GM19395 (cell line): ENCODE results near the gene SH3TC1.

Experiments used
- ATAC-seq: cut with Tn5 transposase; IDR thresholded peaks from one replicate; pipeline ENCODE4 v1.9.1; 2021; ENCODE audit warnings: mild to moderate bottlenecking, moderate library complexity; ENCODE audit not compliant: unreplicated experiment

Gene SH3TC1

GRCh38 chr4:8180310-8181093 is 18.6 kb upstream of the SH3TC1 start:
- no peak for ATAC-seq

DNA sequence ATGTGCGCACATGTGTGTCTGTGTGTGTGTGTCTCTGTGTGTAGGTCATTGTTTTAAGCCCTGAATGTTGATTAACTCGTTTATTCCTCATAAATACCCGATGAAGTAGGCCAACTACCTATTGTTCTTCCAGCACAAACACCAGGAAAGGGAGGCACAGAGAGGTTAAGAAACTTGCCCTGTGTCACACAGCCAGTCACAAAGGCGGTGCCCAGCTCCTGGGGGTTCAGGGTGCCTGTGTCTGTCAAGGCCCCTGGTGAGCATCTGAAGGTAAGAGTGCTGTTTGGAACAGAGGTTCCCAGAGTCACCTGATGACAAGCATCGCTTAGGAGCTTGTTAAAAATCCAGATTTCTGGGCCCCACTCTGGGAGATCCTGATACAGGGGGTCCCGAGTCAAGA is 18.0 kb upstream of the SH3TC1 start:
- no peak for ATAC-seq

DNA sequence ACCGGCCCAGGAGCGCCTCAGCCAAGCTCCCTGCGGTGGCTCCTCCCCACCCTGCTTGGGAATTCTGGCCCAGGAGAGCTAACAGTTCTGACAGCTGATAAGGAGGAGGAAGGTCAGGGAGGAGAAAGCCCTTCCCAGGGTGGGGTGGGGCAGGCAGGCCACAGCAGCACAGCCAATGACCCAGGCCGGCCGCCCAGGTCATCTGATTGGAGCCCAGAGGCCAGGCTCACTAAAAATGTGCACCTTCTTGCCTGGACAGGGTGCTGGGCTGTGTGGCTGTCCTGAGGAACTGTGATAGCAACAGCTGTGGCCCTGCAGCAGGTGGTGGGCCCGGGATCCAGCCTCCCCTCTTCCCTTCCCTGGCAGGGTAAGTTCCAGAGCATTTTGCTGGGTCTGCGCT is 17.2 kb upstream of the SH3TC1 start:
- no peak for ATAC-seq

DNA sequence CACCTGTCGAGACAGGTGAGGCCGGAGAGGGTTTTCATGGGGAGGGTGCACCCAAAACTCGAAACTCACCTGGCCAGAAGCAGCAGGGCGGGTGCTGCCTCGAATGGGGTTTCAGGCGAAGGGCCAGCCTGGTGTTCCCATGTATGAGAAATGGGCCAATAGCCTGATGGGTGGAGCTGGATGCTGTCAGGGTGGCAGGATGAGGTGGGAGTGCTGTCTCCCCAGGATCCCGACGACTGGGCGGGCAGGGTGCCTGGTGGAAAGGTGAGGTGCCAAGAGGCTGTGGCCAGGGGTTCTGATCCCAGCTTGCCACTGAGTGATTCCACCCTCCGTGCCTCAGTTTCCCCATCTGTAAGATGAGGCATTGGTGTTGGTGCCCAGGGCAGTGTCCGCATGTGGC is 16.8 kb upstream of the SH3TC1 start:
- no peak for ATAC-seq

DNA sequence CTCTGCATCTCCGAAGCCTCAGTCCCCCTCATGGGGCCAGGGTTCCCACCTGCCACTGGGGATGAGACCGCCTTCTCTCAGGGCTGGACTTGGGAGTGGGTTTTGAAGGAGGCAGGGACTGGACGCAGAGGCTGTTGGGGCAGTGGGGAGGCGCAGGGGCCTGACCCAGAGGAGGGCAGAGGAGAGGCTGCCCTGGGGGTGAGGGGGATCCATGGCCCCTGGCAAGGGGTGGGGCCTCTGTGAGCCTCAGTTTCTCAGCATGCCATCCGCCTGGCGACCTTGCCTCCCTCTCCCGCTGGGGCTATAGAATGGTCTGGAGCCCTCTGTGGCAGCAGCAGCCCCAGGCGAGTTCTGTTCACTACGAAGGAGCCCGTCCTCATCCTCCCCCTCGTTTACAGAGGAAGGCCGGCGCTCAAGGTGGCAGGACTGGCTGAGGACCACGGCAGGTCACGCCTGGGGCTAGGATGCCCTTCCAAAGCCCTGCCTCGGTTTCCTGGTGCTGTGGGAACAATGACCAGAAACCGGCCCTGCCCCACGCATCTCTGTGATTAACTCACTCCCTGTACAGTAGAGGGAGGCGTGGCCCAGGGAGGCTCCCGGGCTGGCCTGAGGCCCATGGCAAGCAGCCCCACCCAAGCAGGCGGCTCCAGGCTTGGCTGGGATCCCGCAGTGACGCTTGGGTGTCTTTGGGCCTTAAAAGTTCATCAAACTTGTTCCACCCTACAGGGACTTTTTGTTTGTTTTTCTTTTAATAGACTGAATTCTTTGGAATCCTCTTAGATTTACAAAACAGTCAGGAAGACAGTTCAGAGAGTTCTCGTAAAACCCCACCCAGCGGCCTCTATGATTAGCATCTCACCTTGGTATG is 16.0 kb upstream of the SH3TC1 start:
- ATAC-seq = no peak

- no peak for ATAC-seq
Observed at GRCh38 chr4:8184061-8184460, 15.0 kb upstream of the SH3TC1 start.

DNA sequence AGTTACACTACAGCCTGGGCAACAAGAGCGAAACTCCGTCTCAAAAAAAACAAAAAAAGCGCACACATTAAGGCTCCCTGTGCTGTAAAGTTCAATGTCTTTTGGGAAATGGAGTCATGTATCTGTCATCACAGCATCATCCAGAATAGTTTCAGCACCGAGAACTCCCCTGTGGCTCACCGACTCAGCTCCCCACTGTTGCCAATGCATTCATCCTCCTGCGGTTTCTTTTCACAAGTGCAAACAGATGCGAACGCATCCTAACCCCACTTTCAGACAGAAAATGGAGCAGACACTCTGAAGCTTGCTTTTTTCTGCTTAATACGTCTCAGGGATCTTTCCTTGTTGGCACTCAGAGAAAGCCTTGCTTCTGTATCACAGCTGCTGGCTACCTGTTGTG is 13.8 kb upstream of the SH3TC1 start:
- no peak for ATAC-seq

DNA sequence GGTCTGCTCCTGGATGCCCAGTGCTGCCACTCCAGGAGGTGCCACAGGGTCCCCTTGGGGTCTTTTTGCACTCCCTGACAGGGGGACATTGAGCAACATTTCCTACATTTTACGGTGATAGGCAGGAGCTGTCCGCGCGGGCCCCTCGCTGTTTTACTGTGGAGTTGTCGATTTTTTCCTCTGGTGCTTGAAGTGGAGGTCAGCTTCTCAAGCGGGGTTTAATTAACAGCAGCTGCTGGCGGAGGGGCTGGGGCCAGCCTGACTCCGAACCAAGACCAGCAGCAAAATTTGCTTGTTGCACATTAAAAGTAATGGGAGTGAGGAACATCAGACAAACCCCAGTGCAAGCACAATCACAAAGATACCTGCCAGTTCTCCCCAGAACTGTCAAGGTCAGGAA is 13.2 kb upstream of the SH3TC1 start:
- no peak for ATAC-seq

GRCh38 chr4:8188085-8188484 is 11.0 kb upstream of the SH3TC1 start:
- ATAC-seq = no peak

DNA sequence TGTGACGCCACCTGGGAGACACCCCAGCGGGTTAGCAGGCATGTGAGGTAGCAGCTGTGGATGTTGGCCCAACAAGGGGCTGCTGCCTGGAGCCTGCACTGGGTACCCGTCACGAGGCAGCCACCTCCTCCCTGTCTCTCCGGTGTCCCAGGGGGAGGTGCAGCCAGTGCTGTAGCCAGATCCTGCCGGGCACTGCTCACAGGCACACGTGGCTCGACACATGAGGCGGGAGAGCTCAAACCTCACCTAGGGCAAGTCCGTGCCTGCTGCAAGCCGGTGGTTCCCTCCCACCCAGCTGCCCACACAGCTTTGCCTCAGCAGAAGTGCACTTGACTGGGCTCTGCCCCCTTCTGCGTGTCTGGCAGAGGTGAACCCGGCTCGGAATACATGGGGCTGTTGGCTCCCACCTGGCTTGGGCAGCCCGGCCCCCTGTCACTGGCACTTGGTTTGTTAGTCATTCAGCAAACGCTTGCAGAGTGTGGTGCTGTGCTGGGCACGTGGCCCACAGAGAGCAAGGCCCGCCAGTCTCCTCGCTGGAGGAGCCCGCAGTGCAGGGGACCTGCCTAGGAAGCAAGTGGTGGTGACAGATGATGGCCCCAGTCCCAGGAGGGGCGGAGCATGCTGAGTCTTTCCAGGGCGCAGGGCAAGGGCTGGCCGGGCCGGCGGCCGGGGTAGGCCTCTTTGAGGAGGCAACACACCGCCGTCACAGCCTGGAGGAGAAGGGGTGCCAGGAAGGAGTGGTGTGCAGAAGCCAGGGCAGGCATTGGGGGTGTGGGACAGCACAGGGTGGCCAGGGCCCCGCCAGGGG is 10.1 kb upstream of the SH3TC1 start:
- no peak for ATAC-seq

GRCh38 chr4:8189551-8190466 is 9.3 kb upstream of the SH3TC1 start:
- ATAC-seq = no peak

- peak; percentile 56 for ATAC-seq
Observed at GRCh38 chr4:8191136-8191747, 7.8 kb upstream of the SH3TC1 start.

- peak; percentile 90 for ATAC-seq
Observed at GRCh38 chr4:8192748-8193738, 6.0 kb upstream of the SH3TC1 start.

DNA sequence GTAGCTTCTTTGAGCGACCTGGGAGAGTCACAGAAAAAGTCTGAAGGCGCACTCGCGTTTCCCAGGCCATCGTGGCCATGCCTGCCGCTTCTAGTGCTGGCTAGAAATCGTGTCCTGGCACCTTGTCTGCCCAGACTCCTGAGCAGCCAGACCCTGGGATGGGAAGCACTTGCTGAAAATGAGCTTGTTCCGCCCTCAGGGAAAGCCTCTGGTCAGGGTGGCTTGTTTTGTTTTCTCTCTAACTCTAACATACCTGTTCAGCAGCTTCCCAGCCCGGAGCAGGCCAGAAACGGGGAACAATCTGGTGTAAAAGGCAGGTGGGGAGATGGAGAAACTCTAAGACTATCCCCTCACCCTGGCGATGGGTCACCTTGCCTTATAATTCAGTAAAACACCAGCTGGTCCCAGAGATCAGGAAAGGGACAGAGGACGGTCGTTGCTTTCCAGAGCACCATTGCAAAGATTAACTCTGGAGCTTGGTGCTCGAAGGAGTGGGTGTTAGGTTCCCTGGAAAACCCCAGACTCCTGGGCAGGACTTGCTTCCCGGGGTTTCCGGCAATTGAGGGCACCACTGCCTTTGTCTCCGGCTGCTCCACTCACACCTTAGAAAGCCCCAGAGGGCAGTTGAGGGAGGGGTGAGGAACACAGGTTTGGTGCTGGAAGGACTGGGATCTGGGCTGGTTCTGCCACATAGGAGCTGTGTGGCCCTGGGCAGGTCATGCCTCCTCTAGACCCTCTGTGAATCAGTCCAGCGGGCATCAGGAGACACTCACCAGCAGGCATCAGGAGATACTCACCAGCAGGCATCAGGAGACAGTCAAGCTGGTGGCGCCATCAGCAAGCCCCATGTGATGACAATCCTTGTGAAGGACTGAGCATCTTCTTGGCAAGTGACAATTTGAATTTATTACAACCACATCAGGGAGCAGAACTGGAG is 4.5 kb upstream of the SH3TC1 start:
- ATAC-seq = no peak

- no peak for ATAC-seq
Observed at GRCh38 chr4:8195431-8195830, 3.7 kb upstream of the SH3TC1 start.

- no peak for ATAC-seq
Observed at GRCh38 chr4:8195841-8196458, 3.1 kb upstream of the SH3TC1 start.

GRCh38 chr4:8197521-8197920 is 1.6 kb upstream of the SH3TC1 start:
- no peak for ATAC-seq
